ENCODE measurements around the gene KLHL35.

The KLHL35 gene

DNA sequence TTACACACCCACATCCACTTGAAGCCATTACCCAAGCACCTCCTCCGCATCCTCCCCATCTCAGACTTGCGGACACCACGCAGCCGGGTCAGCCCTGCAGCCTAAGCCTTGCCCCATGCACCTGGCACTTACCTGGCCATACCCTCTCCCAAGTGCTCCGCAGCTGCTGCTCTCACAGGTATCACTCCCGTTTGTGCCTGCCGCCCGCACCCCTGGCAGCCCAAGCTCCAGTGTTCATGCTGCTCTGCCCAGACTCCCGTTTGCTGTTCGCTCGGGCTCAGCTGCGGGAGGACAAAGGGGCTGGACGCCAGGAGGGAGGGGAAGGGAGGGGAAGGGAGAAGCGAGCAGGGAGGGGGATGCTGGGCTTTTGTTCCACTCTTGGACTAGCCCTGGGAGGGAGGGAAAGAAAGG, at the start of gene KLHL35:
TSS of gene KLHL35 (minus strand) at position 293 of the 411 bp plus-strand sequence. CDS start 2,574 bp downstream, outside the sequence.
- ATAC-seq (replicated peaks): no peak
- H3K27ac Mint-ChIP-seq: no peak within 1 kb of the TSS
- peaks cover 57 to 71% of the 10 kb centered on the region in 2 donors for H3K27me3 Mint-ChIP-seq
- H3K4me3 Mint-ChIP-seq: no peak within 1 kb of the TSS
- H3K36me3 Mint-ChIP-seq: peaks cover 5 to 10% of the 10 kb centered on the region in 2 donors
- peaks cover 7 to 8% of the 10 kb centered on the region in 2 donors for H3K9me3 Mint-ChIP-seq
- DNase-seq: no peak
- peaks cover 21 to 25% of the 10 kb centered on the region in 2 donors for H3K4me1 Mint-ChIP-seq

- no peak overlapping the region for H3K27ac Mint-ChIP-seq
- ATAC-seq (replicated peaks) (no peak), DNase-seq (no peak)
- H3K27me3 Mint-ChIP-seq: no peaks in the 10 kb centered on the region
- no peaks in the 10 kb centered on the region for H3K9me3 Mint-ChIP-seq
- H3K36me3 Mint-ChIP-seq: no peaks in the 10 kb centered on the region
- H3K4me3 Mint-ChIP-seq: no peak overlapping the region
- H3K4me1 Mint-ChIP-seq: peaks cover 0 to 3% of the 10 kb centered on the region in 2 donors
These were observed 49.1 kb upstream of the KLHL35 start for GRCh38 chr11:75481922-75482606.

DNA sequence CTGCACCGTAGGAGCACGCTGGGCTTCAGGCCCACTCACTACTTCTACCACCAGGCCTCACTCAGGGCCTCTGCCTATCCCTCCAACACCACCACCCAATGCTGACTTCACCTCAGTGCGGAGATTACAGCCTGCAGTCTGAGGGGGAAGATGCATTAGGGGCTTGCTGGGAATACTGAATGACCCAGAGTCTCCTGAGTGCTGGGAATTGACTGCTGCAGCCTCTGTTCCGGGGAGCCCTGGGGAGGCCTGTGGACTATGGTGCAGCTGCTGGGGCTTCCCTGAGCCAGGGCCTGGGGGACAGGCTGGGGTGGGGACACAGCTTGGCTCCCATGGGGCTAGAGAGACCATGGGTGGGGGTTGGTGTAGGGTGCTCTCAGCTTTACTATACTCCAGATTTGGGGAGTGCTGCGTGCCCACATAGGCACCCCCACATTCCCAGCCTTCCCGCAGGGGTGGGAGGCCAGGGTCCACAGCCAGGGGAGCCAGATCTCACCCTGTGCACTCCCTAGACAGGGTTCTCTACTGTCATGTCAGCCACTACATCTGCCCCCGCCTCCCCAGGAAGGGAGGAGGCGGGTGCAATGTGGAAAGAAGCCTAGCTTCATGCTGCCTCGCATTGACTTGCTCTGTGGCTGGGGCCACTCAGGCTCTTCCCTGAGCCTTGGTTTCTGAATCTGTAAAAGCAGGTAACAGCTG, 48.4 kb upstream of the KLHL35 start:
- Mint-ChIP-seq H3K4me3 (no peak overlapping the region), H3K9me3 (no peaks in the 10 kb centered on the region), H3K27ac (no peak overlapping the region), H3K36me3 (no peaks in the 10 kb centered on the region), H3K4me1 (peaks cover 0 to 3% of the 10 kb centered on the region in 2 donors), H3K27me3 (no peaks in the 10 kb centered on the region)
- no peak for ATAC-seq (replicated peaks)
- no peak for DNase-seq

DNA sequence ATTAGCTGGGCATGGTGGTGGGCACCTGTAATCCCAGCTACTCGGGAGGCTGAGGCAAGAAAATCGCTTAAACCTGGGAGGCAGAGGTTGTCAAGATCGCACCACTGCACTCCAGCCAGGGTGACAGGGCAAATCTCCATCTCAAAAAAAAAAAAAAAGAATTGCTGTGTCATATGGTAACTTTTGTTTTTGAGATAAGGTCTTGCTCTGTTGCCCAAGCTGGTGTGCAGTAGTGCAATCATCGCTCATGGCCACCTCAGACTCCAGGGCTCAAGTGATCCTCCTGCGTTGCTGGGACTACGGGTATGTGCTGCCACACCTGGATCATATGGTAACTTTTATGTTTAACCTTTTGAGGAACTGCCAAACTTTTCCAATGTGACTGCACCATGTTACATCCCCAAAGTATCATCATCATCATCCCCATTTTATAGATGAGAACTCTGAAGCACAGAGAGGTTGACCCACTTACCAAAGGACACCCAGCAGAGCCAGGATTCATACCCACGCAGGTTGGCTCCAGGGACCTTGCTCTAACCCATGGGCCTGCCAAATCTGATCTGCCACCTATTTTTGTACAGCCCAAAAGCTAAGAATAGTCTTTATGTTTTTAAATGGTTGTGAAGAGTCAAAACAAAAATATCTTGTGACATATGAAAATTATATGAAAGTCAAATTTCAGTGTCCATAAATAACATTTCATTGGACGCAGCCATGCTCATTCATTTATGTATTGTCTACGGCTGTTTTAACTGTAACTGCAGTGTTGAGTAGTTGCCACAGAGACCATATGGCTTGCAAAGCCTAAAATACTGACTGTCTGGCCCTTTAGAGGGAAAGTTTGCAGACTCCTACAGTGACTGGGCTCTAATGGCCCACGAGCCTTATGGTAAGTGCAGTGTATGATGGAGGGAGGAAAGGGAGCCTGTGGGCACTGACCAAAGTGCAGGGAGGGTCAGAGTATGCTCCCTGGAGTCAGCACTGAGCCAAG, 47.5 kb upstream of the KLHL35 start:
- DNase-seq (no peak), ATAC-seq (replicated peaks) (no peak)
- no peak overlapping the region for H3K27ac Mint-ChIP-seq
- H3K27me3 Mint-ChIP-seq: no peaks in the 10 kb centered on the region
- peaks cover 6 to 10% of the 10 kb centered on the region in 2 donors for H3K4me1 Mint-ChIP-seq
- no peaks in the 10 kb centered on the region for H3K9me3 Mint-ChIP-seq
- no peaks in the 10 kb centered on the region for H3K36me3 Mint-ChIP-seq
- no peak overlapping the region for H3K4me3 Mint-ChIP-seq

- DNase-seq (no peak), ATAC-seq (replicated peaks) (no peak)
- H3K36me3 Mint-ChIP-seq: no peaks in the 10 kb centered on the region
- peaks cover 11 to 14% of the 10 kb centered on the region in 2 donors for H3K4me1 Mint-ChIP-seq
- H3K4me3 Mint-ChIP-seq: no peak overlapping the region
- H3K9me3 Mint-ChIP-seq: no peaks in the 10 kb centered on the region
- no peaks in the 10 kb centered on the region for H3K27me3 Mint-ChIP-seq
- no peak overlapping the region for H3K27ac Mint-ChIP-seq
These were observed 46.7 kb upstream of the KLHL35 start for GRCh38 chr11:75479597-75480145.

DNA sequence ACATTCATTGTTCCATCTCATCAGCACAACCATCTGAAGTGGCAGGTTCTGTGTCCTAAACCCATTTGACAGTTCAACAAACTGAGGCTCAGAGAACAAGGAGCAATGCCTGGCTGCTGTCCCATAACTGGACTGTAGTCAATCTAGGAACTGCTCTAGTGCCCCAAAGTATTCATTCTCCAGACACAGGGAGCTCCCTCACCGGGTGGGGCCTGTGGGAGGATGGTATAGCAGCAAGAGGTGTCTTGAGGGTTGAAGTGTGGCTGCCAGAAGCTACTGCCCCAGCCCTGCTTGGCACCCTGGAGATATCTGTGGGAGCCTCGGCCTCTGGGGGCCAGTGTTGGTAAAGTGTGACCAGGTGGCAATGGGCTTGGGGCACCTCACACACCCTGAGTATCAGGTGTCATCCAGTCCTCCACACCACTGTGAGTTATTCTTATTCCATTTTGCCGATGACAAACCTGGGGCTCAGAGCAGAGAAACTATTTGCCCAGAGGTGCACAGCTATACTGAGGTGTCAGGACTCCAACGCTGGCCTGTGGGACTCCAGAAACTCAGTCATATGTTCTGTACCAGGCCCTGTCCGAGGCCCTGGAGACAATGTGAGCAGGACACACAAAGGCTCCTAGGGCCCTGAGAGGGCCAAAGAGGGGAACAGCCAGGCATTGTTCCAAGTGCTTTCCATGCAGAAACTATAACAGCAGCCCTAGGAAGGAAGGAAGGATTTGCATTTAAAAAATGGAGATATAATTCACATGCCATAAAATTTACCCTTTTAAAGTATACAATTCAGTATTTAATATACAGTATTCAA, 46.0 kb upstream of the KLHL35 start:
- H3K27ac Mint-ChIP-seq: no peak overlapping the region
- no peaks in the 10 kb centered on the region for H3K9me3 Mint-ChIP-seq
- DNase-seq (no peak), ATAC-seq (replicated peaks) (no peak)
- no peaks in the 10 kb centered on the region for H3K27me3 Mint-ChIP-seq
- no peaks in the 10 kb centered on the region for H3K36me3 Mint-ChIP-seq
- H3K4me1 Mint-ChIP-seq: peaks cover 16 to 17% of the 10 kb centered on the region in 2 donors
- H3K4me3 Mint-ChIP-seq: no peak overlapping the region

- H3K9me3 Mint-ChIP-seq: no peaks in the 10 kb centered on the region
- DNase-seq (no peak), ATAC-seq (replicated peaks) (no peak)
- no peaks in the 10 kb centered on the region for H3K36me3 Mint-ChIP-seq
- H3K27ac Mint-ChIP-seq: no peak overlapping the region
- no peak overlapping the region for H3K4me3 Mint-ChIP-seq
- peaks cover 15 to 17% of the 10 kb centered on the region in 2 donors for H3K4me1 Mint-ChIP-seq
- H3K27me3 Mint-ChIP-seq: no peaks in the 10 kb centered on the region
These were observed 44.6 kb upstream of the KLHL35 start for GRCh38 chr11:75477614-75477935.

- Mint-ChIP-seq H3K36me3 (no peaks in the 10 kb centered on the region), H3K9me3 (no peaks in the 10 kb centered on the region), H3K27me3 (no peaks in the 10 kb centered on the region), H3K27ac (no peak overlapping the region), H3K4me3 (no peak overlapping the region), H3K4me1 (peaks cover 12 to 17% of the 10 kb centered on the region in 2 donors)
- no peak for ATAC-seq (replicated peaks)
- DNase-seq: no peak
These were observed 44.0 kb upstream of the KLHL35 start for GRCh38 chr11:75476739-75477613.

GRCh38 chr11:75475767-75476650, 43.0 kb upstream of the KLHL35 start:
- Mint-ChIP-seq H3K4me3 (no peak overlapping the region), H3K4me1 (peaks cover 12 to 17% of the 10 kb centered on the region in 2 donors)
- DNase-seq: no peak

DNA sequence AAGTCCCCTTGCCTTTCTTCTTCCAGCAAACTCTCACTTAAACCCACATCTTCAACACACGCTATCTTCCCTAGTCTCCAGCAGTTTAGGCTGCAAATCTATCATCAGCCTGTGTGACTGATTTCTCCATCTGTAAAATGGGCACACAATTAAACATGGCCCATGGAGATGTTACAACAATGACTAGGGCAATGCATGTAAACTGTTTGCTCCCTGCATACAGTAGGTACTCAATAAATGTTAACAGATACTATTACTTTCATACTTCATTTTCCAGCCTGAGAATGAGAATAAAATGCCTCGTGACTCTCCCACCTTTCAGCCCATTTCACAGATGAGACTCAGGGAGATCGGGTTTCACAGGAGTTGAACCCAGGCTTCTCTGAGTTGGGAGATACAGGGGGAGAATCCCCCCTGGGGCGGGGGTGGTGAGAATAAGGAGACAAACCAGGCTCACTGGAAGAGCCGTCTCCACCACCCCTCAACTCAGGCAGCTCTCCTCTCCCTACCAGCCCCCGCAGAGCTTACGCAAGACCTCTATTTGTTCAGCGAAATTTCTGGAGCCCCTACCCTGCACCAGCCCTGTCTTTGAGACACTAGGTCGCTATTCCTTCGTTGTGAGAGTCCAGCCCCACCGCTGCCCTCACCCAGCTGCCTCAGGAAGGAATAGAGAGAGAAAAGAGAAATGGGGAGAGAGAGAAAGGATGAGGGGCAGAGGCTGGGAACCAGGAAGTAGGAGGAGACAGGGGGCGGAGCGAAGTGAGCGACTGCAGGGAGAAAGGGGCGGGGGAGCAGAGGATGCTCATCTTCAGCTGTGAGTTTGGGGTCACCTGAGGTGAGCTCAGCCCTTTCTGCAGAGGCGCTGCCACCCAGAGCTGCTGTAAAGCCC, 42.1 kb upstream of the KLHL35 start:
- H3K27me3 Mint-ChIP-seq: no peaks in the 10 kb centered on the region
- no peaks in the 10 kb centered on the region for H3K36me3 Mint-ChIP-seq
- peaks cover 12 to 17% of the 10 kb centered on the region in 2 donors for H3K4me1 Mint-ChIP-seq
- H3K9me3 Mint-ChIP-seq: no peaks in the 10 kb centered on the region
- peak overlapping the region in 1 of 2 donors; percentile 20 for H3K4me3 Mint-ChIP-seq
- peak; percentile 29 to 53 for ATAC-seq (replicated peaks)
- peak overlapping the region; percentile 77 for H3K27ac Mint-ChIP-seq
- DNase-seq: no peak

More at GRCh38 chr11:75475767-75476650, 43.0 kb upstream of the KLHL35 start:
- Mint-ChIP-seq H3K27me3 (no peaks in the 10 kb centered on the region), H3K9me3 (no peaks in the 10 kb centered on the region), H3K36me3 (no peaks in the 10 kb centered on the region), H3K27ac (no peak overlapping the region)
- peak; percentile 47 to 61 for ATAC-seq (replicated peaks)

GRCh38 chr11:75474240-75474639, 41.2 kb upstream of the KLHL35 start:
- H3K4me3 Mint-ChIP-seq: no peak overlapping the region
- H3K9me3 Mint-ChIP-seq: no peaks in the 10 kb centered on the region
- H3K27ac Mint-ChIP-seq: no peak overlapping the region
- peaks cover 12 to 17% of the 10 kb centered on the region in 2 donors for H3K4me1 Mint-ChIP-seq
- H3K36me3 Mint-ChIP-seq: no peaks in the 10 kb centered on the region
- H3K27me3 Mint-ChIP-seq: no peaks in the 10 kb centered on the region
- DNase-seq (no peak), ATAC-seq (replicated peaks) (peak; percentile 59 to 73)

Measured in stimulated activated naive B cell treated with anti-CD40 and anti-IgM and Interleukin-4, amounts not matched to agents 10 μg/mL and 1 μg/mL and 100 μg/mL, for 72 hours (primary cell).